Measurements from ENCODE around the gene FADS3.

FADS3 gene

GRCh38 chr11:61891331-61892084 is at the start of gene FADS3:
Gene FADS3, minus strand, starts transcription at chr11:61891545. Its CDS starts 164 bp downstream, at chr11:61891381.
- H3K36me3 ChIP-seq (ENCODE audit: insufficient read depth, low read length): no peaks in the 10 kb centered on the region
- H2AFZ ChIP-seq (ENCODE audit: low read depth, low read length): peak within 1 kb of the TSS; percentile 87
- peaks cover 9% of the 10 kb centered on the region for H3K4me1 ChIP-seq (ENCODE audit: insufficient read depth, low read length)
- H3K27me3 ChIP-seq (ENCODE audit: insufficient read depth, low read length): peaks cover 17% of the 10 kb centered on the region
- H3K9me3 ChIP-seq (ENCODE audit: low read length): peaks cover 4% of the 10 kb centered on the region
- H3K4me3 ChIP-seq (ENCODE audit: low read length): peak within 1 kb of the TSS; percentile 53

DNA sequence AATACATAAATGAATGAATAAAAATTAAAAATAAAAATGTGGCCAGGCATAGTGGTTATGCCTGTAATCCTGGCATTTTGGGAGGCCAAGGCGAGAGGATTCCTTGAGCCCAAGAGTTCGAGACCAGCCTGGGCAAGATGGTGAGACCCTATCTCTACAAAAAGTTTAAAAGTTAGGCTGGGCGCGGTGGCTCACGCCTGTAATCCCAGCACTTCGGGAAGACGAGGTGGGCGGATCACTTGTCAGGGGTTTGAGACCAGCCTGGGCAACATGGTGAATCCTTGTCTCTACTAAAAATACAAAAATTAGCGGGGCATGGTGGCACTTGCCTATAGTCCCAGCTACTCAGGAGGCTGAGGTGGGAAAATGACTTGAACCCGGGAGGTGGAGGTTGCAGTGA is 49.1 kb upstream of the FADS3 start:
- Histone ChIP-seq H3K9me3 (ENCODE audit: low read length) (no peaks in the 10 kb centered on the region), H3K4me3 (ENCODE audit: low read length) (no peak overlapping the region), H3K36me3 (ENCODE audit: insufficient read depth, low read length) (no peaks in the 10 kb centered on the region), H2AFZ (ENCODE audit: low read depth, low read length) (no peak overlapping the region), H3K4me1 (ENCODE audit: insufficient read depth, low read length) (no peaks in the 10 kb centered on the region), H3K27me3 (ENCODE audit: insufficient read depth, low read length) (peaks cover 10% of the 10 kb centered on the region)

- H3K36me3 ChIP-seq (ENCODE audit: insufficient read depth, low read length): no peaks in the 10 kb centered on the region
- no peaks in the 10 kb centered on the region for H3K4me1 ChIP-seq (ENCODE audit: insufficient read depth, low read length)
- H2AFZ ChIP-seq (ENCODE audit: low read depth, low read length): no peak overlapping the region
- no peaks in the 10 kb centered on the region for H3K9me3 ChIP-seq (ENCODE audit: low read length)
- no peak overlapping the region for H3K4me3 ChIP-seq (ENCODE audit: low read length)
- H3K27me3 ChIP-seq (ENCODE audit: insufficient read depth, low read length): no peaks in the 10 kb centered on the region
These were observed 44.5 kb upstream of the FADS3 start for GRCh38 chr11:61935861-61936260.

DNA sequence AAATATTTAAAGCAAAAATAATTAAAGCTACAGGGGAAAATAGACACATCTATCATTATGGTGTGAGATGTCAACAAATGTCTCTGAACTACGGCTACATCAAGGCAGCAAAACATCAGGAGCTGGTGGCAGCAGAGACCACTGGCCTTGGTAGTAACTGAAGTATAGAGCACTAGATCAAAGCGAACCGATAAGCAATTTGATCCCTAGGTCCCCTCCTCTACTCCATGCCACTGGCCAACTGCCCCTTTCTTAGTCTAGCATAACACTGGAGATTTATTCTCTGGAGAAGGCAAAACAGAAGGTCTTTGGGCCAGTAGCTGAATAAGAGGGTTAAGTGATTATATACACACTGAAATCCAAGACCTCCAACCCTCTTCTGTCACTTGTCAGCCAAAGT is 39.6 kb upstream of the FADS3 start:
- Histone ChIP-seq H3K9me3 (ENCODE audit: low read length) (no peaks in the 10 kb centered on the region), H3K4me1 (ENCODE audit: insufficient read depth, low read length) (no peaks in the 10 kb centered on the region), H2AFZ (ENCODE audit: low read depth, low read length) (no peak overlapping the region), H3K36me3 (ENCODE audit: insufficient read depth, low read length) (no peaks in the 10 kb centered on the region), H3K27me3 (ENCODE audit: insufficient read depth, low read length) (no peaks in the 10 kb centered on the region), H3K4me3 (ENCODE audit: low read length) (no peak overlapping the region)

- H3K9me3 ChIP-seq (ENCODE audit: low read length): no peaks in the 10 kb centered on the region
- no peak overlapping the region for H3K4me3 ChIP-seq (ENCODE audit: low read length)
- H3K27me3 ChIP-seq (ENCODE audit: insufficient read depth, low read length): peaks cover 15% of the 10 kb centered on the region
- H3K36me3 ChIP-seq (ENCODE audit: insufficient read depth, low read length): no peaks in the 10 kb centered on the region
- no peak overlapping the region for H2AFZ ChIP-seq (ENCODE audit: low read depth, low read length)
- H3K4me1 ChIP-seq (ENCODE audit: insufficient read depth, low read length): peaks cover 1% of the 10 kb centered on the region
These were observed 37.3 kb upstream of the FADS3 start for GRCh38 chr11:61928606-61929005.

DNA sequence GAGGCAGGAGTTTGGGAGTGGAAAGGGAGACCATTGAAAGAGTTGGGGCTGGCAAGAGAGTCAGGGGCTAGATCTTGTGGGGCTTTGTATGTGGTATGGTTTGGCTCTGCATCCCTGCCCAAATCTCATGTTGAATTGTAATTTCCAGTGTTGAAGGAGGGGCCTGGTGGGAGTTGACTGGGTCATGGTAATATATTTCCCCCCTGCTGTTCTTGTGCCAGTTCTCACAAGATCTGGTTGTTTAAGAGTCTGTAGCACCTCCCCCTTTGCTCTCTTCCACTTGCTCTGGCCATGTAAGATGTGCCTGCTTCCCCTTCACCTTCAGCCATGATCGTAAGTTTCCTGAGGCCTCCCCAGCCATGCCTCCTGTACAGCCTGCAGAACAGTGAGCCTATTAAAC is 36.2 kb upstream of the FADS3 start:
- Histone ChIP-seq H3K36me3 (ENCODE audit: insufficient read depth, low read length) (no peaks in the 10 kb centered on the region), H3K9me3 (ENCODE audit: low read length) (no peaks in the 10 kb centered on the region), H3K27me3 (ENCODE audit: insufficient read depth, low read length) (peaks cover 24% of the 10 kb centered on the region), H3K4me1 (ENCODE audit: insufficient read depth, low read length) (peaks cover 3% of the 10 kb centered on the region), H3K4me3 (ENCODE audit: low read length) (no peak overlapping the region), H2AFZ (ENCODE audit: low read depth, low read length) (no peak overlapping the region)

GRCh38 chr11:61926235-61926634 is 34.9 kb upstream of the FADS3 start:
- no peak overlapping the region for H3K4me3 ChIP-seq (ENCODE audit: low read length)
- peaks cover 24% of the 10 kb centered on the region for H3K27me3 ChIP-seq (ENCODE audit: insufficient read depth, low read length)
- no peaks in the 10 kb centered on the region for H3K9me3 ChIP-seq (ENCODE audit: low read length)
- no peaks in the 10 kb centered on the region for H3K36me3 ChIP-seq (ENCODE audit: insufficient read depth, low read length)
- peaks cover 3% of the 10 kb centered on the region for H3K4me1 ChIP-seq (ENCODE audit: insufficient read depth, low read length)
- no peak overlapping the region for H2AFZ ChIP-seq (ENCODE audit: low read depth, low read length)

- Histone ChIP-seq H3K4me1 (ENCODE audit: insufficient read depth, low read length) (peaks cover 3% of the 10 kb centered on the region), H3K4me3 (ENCODE audit: low read length) (no peak overlapping the region), H3K9me3 (ENCODE audit: low read length) (no peaks in the 10 kb centered on the region), H3K36me3 (ENCODE audit: insufficient read depth, low read length) (no peaks in the 10 kb centered on the region), H3K27me3 (ENCODE audit: insufficient read depth, low read length) (peaks cover 24% of the 10 kb centered on the region), H2AFZ (ENCODE audit: low read depth, low read length) (no peak overlapping the region)
These were observed 34.4 kb upstream of the FADS3 start for GRCh38 chr11:61925736-61926135.

DNA sequence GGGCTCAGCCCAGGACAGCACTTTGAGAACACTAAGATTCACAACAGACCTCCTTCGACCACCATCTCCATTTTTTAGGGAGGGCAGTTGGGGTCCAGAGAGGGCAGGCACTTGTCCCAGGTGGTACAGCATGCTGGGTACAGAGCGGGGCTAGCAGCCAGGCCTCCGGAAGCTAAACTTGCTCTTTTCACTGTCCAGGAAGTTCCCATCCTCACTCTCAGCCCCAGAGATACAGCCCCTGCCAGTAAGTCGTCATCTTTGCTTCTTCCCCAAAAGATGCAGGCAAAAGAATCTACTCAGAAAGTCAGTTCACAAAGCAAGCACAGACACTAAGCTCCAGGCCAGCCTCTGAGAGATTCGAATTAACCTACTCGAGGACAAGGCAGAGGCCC is 32.7 kb upstream of the FADS3 start:
- no peak overlapping the region for H3K4me3 ChIP-seq (ENCODE audit: low read length)
- peaks cover 36% of the 10 kb centered on the region for H3K27me3 ChIP-seq (ENCODE audit: insufficient read depth, low read length)
- H3K36me3 ChIP-seq (ENCODE audit: insufficient read depth, low read length): no peaks in the 10 kb centered on the region
- H2AFZ ChIP-seq (ENCODE audit: low read depth, low read length): no peak overlapping the region
- H3K4me1 ChIP-seq (ENCODE audit: insufficient read depth, low read length): peaks cover 3% of the 10 kb centered on the region
- no peaks in the 10 kb centered on the region for H3K9me3 ChIP-seq (ENCODE audit: low read length)

DNA sequence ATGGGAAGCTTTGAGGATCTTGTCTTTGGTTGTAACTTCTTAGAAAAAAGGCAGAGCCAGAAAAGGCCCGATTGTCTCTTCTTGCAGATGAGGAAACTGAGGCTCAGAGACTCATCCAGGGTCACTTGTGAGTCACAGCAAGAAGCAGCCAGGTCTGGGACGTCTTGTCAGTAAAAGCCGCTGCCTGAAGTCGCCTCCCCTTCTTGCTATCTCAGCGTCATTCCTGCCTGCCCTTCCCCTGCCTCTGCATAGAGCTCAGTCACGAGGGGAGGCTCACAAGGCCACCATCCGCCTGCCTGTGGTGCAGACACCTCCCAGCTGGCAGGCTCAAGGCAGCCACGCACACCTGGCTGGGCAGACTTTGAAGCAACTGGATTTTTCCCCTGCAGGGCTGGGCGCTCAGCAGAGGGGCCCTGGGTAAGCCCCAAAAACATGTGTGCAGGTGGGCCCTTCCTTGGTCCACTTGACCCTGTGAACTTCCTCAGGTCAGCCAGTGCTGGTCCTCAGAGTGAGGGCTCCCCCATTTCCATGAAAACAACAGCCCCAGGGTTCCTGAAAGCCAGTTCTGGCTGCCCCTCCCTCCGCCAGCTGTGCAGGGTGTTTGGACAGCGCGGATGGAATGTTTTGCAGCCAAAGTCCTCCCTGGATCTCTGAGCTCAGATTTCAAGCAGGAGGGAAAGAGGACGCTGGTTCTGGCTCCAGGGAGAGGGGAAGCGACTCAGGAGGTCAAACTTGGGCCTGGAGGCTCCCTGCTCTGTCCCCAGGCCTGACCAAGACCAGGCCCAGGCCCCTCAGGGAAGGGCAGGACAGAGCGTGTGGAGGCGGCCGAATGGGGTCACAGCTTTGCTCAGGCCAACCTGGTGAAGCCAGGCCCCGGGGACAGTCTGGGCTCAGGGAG is 32.1 kb upstream of the FADS3 start:
- no peaks in the 10 kb centered on the region for H3K36me3 ChIP-seq (ENCODE audit: insufficient read depth, low read length)

DNA sequence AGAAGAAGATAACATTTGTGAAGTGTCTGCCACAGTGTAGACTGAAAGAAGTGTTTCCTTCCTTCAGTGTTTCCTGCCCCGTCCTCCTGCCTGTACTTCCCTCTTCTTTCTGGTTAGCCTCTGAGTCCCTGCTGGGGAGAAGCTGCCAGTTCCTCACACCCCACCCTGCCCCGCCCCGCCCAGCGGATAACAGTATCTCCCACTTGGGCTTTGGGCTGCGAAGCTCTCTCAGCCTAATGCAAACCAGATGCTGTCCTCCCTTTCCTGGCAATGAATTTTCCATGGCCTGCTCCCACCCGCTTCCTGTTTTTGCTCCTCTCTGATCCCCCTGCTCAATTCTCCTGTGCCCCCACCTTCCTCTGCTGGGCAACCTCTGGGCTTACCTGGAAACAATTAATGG is 31.2 kb upstream of the FADS3 start:
- Histone ChIP-seq H3K4me1 (ENCODE audit: insufficient read depth, low read length) (peaks cover 3% of the 10 kb centered on the region), H2AFZ (ENCODE audit: low read depth, low read length) (no peak overlapping the region), H3K4me3 (ENCODE audit: low read length) (no peak overlapping the region), H3K27me3 (ENCODE audit: insufficient read depth, low read length) (peaks cover 50% of the 10 kb centered on the region), H3K36me3 (ENCODE audit: insufficient read depth, low read length) (no peaks in the 10 kb centered on the region), H3K9me3 (ENCODE audit: low read length) (no peaks in the 10 kb centered on the region)

More for the DNA sequence above, 32.1 kb upstream of the FADS3 start:
- Histone ChIP-seq H2AFZ (ENCODE audit: low read depth, low read length) (no peak overlapping the region), H3K4me1 (ENCODE audit: insufficient read depth, low read length) (peaks cover 3% of the 10 kb centered on the region), H3K4me3 (ENCODE audit: low read length) (no peak overlapping the region), H3K27me3 (ENCODE audit: insufficient read depth, low read length) (peaks cover 41% of the 10 kb centered on the region), H3K9me3 (ENCODE audit: low read length) (no peaks in the 10 kb centered on the region)

GRCh38 chr11:61921446-61921845 is 30.1 kb upstream of the FADS3 start:
- Histone ChIP-seq H3K36me3 (ENCODE audit: insufficient read depth, low read length) (no peaks in the 10 kb centered on the region), H2AFZ (ENCODE audit: low read depth, low read length) (no peak overlapping the region), H3K9me3 (ENCODE audit: low read length) (no peaks in the 10 kb centered on the region), H3K4me1 (ENCODE audit: insufficient read depth, low read length) (peaks cover 3% of the 10 kb centered on the region), H3K27me3 (ENCODE audit: insufficient read depth, low read length) (peaks cover 57% of the 10 kb centered on the region), H3K4me3 (ENCODE audit: low read length) (no peak overlapping the region)
